HepG2 (cell line): Measurements from ENCODE around the gene CFAP69.

Experiments
- CEBPB ChIP-seq: IDR thresholded peaks from 2 replicates; pipeline ENCODE4 v1.6.1; 2011; ENCODE audit warnings: low read depth, low read length, improper control_type of control experiment, borderline replicate concordance
- CHD2 ChIP-seq: IDR thresholded peaks from 2 replicates; pipeline ENCODE4 v1.6.1; 2011; ENCODE audit warnings: low read depth, low read length, improper control_type of control experiment
- KMT2B ChIP-seq: IDR thresholded peaks from 2 replicates; pipeline ENCODE4 v1.6.1; 2016; ENCODE audit warnings: missing genetic modification reagents, missing compliant biosample characterization
- ZBTB8A ChIP-seq: sonication (generic); formaldehyde crosslinking; IDR thresholded peaks from 2 replicates; pipeline ENCODE4 v1.4.0; 2020; ENCODE audit warnings: mild to moderate bottlenecking, low read depth, missing genetic modification reagents, borderline replicate concordance
- ZNF788 ChIP-seq: sonication (generic); formaldehyde crosslinking; IDR thresholded peaks from 2 replicates; pipeline ENCODE4 v1.5.0; 2020; ENCODE audit warnings: mild to moderate bottlenecking, missing genetic modification reagents, borderline replicate concordance
- ZNF878 ChIP-seq: sonication (generic); formaldehyde crosslinking; IDR thresholded peaks from 2 replicates; pipeline ENCODE4 v1.8.1; 2023; ENCODE audit warnings: mild to moderate bottlenecking, missing genetic modification reagents, moderate library complexity

GRCh38 chr7:90242369-90243168 lies 2.4 kb upstream of the CFAP69 start:
- TF ChIP-seq ZBTB8A (CRISPR knock-in tag) (no peak), CEBPB (no peak), CHD2 (no peak), ZNF878 (CRISPR knock-in tag) (no peak), ZNF788 (CRISPR knock-in tag) (no peak), KMT2B (CRISPR knock-in tag) (no peak)
